ENCODE measurements around the gene ASXL3.

Gene ASXL3

GRCh38 chr18:33577685-33578517 is at the start of gene ASXL3:
ASXL3 (plus strand) TSS chr18:33578219; CDS start chr18:33578632, 413 bp downstream.
- TF ChIP-seq, protein P1, sequence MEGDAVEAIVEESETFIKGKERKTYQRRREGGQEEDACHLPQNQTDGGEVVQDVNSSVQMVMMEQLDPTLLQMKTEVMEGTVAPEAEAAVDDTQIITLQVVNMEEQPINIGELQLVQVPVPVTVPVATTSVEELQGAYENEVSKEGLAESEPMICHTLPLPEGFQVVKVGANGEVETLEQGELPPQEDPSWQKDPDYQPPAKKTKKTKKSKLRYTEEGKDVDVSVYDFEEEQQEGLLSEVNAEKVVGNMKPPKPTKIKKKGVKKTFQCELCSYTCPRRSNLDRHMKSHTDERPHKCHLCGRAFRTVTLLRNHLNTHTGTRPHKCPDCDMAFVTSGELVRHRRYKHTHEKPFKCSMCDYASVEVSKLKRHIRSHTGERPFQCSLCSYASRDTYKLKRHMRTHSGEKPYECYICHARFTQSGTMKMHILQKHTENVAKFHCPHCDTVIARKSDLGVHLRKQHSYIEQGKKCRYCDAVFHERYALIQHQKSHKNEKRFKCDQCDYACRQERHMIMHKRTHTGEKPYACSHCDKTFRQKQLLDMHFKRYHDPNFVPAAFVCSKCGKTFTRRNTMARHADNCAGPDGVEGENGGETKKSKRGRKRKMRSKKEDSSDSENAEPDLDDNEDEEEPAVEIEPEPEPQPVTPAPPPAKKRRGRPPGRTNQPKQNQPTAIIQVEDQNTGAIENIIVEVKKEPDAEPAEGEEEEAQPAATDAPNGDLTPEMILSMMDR (IDR thresholded peaks at IDR 0.05; ENCODE audit: low read depth, low read length): no peak
- no peak for DNase-seq (ENCODE audit: extremely low read depth, low read depth)

GRCh38 chr18:33532978-33533377 is 45.0 kb upstream of the ASXL3 start:
- DNase-seq (ENCODE audit: extremely low read depth, low read depth): no peak
- TF ChIP-seq, protein P1 (IDR thresholded peaks at IDR 0.05; ENCODE audit: low read depth, low read length): no peak

DNA sequence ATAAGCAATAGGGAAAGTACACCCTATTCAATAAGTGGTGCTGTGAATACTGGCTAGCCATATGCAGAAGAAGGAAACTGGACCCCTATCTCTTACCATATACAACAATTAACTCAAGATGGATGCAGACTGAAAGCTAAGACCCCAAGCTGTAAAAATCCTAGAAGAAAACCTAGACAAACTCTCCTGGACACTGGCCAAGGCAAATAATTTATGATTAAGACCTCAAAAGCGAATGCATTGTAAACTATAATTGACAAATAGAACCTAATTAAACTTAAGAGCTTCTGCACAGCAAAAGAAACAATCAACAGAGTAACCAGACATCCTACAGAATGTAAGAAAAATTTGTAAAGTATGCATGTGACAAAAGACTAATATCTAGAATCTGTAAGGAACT is 41.1 kb upstream of the ASXL3 start:
- TF ChIP-seq, protein P1 (IDR thresholded peaks at IDR 0.05; ENCODE audit: low read depth, low read length): no peak

GRCh38 chr18:33538418-33539042 is 39.5 kb upstream of the ASXL3 start:
- no peak for DNase-seq (ENCODE audit: extremely low read depth, low read depth)
- TF ChIP-seq, protein P1 (IDR thresholded peaks at IDR 0.05; ENCODE audit: low read depth, low read length): no peak

More for the DNA sequence above, 41.1 kb upstream of the ASXL3 start:
- DNase-seq (ENCODE audit: extremely low read depth, low read depth): no peak

- TF ChIP-seq, protein P1 (IDR thresholded peaks at IDR 0.05; ENCODE audit: low read depth, low read length): no peak
- DNase-seq (ENCODE audit: extremely low read depth, low read depth): no peak
These were observed 37.6 kb upstream of the ASXL3 start for GRCh38 chr18:33540392-33540791.

- TF ChIP-seq, protein P1 (IDR thresholded peaks at IDR 0.05; ENCODE audit: low read depth, low read length): no peak
- no peak for DNase-seq (ENCODE audit: extremely low read depth, low read depth)
These were observed 36.7 kb upstream of the ASXL3 start for GRCh38 chr18:33541316-33541715.

DNA sequence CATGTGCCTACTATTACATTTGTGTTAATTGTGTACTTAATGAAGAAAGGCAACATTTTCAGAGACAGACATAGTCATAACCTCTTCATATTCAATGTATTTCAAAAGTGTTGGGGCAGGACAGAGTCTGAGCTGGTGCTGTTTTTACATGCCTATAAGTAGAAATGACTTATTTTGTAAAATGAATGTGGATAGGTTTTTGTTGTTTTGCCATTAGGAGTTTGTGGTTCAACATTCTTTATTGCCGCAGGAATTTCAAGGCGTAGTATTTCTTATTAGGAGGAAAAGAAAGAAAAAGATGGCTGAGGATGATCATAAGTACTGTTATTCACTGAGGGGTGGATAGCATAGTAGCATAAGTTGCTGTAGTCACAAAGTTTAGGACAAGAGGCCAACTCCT is 21.2 kb upstream of the ASXL3 start:
- TF ChIP-seq, protein P1 (IDR thresholded peaks at IDR 0.05; ENCODE audit: low read depth, low read length): no peak
- no peak for DNase-seq (ENCODE audit: extremely low read depth, low read depth)
